ENCODE data around the gene CECR2. TPM values are rescaled to one million over a fixed set of nuclear protein-coding genes. Genes with fewer than 3 reads are reported as not detected.

The CECR2 gene
- total RNA-seq, 1 experiment from 2014 or later, result 111 TPM

DNA sequence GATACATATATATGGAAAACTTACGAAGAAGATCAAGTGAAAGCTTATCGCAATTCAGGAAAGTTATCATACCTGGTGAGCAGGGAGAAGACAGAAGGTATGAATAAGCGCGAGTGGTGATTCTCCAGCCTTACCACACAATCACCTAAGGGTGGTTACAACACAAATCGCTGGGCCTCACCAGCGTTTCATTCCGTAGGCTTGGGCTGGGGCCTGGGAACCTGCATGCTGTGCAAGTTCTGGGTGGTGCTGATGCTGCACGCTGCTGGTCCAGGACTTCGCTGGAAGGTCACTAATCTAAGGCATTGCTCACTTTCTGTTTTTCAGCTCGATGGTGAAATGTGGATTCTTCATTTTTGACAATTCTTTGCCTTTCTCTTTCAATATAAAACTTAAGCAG, 117.5 kb downstream of the CECR2 start:
- DNase-seq (ENCODE audit: low spot score) (no peak), ATAC-seq (no peak)
- no peaks in the 10 kb centered on the region for H3K9me3 Mint-ChIP-seq
- H3K36me3 Mint-ChIP-seq, result peaks cover 22% of the 10 kb centered on the region
- TF ChIP-seq, protein P1, sequence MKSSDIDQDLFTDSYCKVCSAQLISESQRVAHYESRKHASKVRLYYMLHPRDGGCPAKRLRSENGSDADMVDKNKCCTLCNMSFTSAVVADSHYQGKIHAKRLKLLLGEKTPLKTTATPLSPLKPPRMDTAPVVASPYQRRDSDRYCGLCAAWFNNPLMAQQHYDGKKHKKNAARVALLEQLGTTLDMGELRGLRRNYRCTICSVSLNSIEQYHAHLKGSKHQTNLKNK (CRISPR knock-in tag; IDR thresholded peaks at IDR 0.05), result no peak
- no peak for TF ChIP-seq JAZF1 (CRISPR knock-in tag; IDR thresholded peaks at IDR 0.05)
- TF ChIP-seq, protein P2, sequence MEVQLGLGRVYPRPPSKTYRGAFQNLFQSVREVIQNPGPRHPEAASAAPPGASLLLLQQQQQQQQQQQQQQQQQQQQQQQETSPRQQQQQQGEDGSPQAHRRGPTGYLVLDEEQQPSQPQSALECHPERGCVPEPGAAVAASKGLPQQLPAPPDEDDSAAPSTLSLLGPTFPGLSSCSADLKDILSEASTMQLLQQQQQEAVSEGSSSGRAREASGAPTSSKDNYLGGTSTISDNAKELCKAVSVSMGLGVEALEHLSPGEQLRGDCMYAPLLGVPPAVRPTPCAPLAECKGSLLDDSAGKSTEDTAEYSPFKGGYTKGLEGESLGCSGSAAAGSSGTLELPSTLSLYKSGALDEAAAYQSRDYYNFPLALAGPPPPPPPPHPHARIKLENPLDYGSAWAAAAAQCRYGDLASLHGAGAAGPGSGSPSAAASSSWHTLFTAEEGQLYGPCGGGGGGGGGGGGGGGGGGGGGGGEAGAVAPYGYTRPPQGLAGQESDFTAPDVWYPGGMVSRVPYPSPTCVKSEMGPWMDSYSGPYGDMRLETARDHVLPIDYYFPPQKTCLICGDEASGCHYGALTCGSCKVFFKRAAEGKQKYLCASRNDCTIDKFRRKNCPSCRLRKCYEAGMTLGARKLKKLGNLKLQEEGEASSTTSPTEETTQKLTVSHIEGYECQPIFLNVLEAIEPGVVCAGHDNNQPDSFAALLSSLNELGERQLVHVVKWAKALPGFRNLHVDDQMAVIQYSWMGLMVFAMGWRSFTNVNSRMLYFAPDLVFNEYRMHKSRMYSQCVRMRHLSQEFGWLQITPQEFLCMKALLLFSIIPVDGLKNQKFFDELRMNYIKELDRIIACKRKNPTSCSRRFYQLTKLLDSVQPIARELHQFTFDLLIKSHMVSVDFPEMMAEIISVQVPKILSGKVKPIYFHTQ (CRISPR knock-in tag; IDR thresholded peaks at IDR 0.05), result no peak
- no peak for TF ChIP-seq TCF7 (CRISPR knock-in tag; IDR thresholded peaks at IDR 0.05; ENCODE audit: low read depth)
- TF ChIP-seq ZNF396 (CRISPR knock-in tag; IDR thresholded peaks at IDR 0.05; ENCODE audit: borderline replicate concordance), result no peak
- TF ChIP-seq ZNF121 (CRISPR knock-in tag; IDR thresholded peaks at IDR 0.05), result no peak
- no peak for TF ChIP-seq MYBL2 (CRISPR knock-in tag; IDR thresholded peaks at IDR 0.05)
- TF ChIP-seq, protein P3, sequence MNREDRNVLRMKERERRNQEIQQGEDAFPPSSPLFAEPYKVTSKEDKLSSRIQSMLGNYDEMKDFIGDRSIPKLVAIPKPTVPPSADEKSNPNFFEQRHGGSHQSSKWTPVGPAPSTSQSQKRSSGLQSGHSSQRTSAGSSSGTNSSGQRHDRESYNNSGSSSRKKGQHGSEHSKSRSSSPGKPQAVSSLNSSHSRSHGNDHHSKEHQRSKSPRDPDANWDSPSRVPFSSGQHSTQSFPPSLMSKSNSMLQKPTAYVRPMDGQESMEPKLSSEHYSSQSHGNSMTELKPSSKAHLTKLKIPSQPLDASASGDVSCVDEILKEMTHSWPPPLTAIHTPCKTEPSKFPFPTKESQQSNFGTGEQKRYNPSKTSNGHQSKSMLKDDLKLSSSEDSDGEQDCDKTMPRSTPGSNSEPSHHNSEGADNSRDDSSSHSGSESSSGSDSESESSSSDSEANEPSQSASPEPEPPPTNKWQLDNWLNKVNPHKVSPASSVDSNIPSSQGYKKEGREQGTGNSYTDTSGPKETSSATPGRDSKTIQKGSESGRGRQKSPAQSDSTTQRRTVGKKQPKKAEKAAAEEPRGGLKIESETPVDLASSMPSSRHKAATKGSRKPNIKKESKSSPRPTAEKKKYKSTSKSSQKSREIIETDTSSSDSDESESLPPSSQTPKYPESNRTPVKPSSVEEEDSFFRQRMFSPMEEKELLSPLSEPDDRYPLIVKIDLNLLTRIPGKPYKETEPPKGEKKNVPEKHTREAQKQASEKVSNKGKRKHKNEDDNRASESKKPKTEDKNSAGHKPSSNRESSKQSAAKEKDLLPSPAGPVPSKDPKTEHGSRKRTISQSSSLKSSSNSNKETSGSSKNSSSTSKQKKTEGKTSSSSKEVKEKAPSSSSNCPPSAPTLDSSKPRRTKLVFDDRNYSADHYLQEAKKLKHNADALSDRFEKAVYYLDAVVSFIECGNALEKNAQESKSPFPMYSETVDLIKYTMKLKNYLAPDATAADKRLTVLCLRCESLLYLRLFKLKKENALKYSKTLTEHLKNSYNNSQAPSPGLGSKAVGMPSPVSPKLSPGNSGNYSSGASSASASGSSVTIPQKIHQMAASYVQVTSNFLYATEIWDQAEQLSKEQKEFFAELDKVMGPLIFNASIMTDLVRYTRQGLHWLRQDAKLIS (CRISPR knock-in tag; IDR thresholded peaks at IDR 0.05; ENCODE audit: borderline replicate concordance), result no peak
- no peak for TF ChIP-seq SMAD4 (CRISPR knock-in tag; IDR thresholded peaks at IDR 0.05)
- no peak for TF ChIP-seq OVOL2 (CRISPR knock-in tag; IDR thresholded peaks at IDR 0.05; ENCODE audit: borderline replicate concordance)
- TF ChIP-seq, protein P4, sequence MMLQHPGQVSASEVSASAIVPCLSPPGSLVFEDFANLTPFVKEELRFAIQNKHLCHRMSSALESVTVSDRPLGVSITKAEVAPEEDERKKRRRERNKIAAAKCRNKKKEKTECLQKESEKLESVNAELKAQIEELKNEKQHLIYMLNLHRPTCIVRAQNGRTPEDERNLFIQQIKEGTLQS (CRISPR knock-in tag; conservative IDR thresholded peaks at IDR 0.05), result no peak
- TF ChIP-seq, protein P5, sequence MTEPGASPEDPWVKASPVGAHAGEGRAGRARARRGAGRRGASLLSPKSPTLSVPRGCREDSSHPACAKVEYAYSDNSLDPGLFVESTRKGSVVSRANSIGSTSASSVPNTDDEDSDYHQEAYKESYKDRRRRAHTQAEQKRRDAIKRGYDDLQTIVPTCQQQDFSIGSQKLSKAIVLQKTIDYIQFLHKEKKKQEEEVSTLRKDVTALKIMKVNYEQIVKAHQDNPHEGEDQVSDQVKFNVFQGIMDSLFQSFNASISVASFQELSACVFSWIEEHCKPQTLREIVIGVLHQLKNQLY (CRISPR knock-in tag; IDR thresholded peaks at IDR 0.05), result no peak
- TF ChIP-seq NR3C1 (CRISPR knock-in tag; conservative IDR thresholded peaks at IDR 0.05; ENCODE audit: low read depth), result no peak
- no peak for TF ChIP-seq RELA (CRISPR knock-in tag; IDR thresholded peaks at IDR 0.05; ENCODE audit: borderline replicate concordance)
- no peak for TF ChIP-seq ELF4 (CRISPR knock-in tag; IDR thresholded peaks at IDR 0.05; ENCODE audit: low read depth)
- TF ChIP-seq, protein P6, sequence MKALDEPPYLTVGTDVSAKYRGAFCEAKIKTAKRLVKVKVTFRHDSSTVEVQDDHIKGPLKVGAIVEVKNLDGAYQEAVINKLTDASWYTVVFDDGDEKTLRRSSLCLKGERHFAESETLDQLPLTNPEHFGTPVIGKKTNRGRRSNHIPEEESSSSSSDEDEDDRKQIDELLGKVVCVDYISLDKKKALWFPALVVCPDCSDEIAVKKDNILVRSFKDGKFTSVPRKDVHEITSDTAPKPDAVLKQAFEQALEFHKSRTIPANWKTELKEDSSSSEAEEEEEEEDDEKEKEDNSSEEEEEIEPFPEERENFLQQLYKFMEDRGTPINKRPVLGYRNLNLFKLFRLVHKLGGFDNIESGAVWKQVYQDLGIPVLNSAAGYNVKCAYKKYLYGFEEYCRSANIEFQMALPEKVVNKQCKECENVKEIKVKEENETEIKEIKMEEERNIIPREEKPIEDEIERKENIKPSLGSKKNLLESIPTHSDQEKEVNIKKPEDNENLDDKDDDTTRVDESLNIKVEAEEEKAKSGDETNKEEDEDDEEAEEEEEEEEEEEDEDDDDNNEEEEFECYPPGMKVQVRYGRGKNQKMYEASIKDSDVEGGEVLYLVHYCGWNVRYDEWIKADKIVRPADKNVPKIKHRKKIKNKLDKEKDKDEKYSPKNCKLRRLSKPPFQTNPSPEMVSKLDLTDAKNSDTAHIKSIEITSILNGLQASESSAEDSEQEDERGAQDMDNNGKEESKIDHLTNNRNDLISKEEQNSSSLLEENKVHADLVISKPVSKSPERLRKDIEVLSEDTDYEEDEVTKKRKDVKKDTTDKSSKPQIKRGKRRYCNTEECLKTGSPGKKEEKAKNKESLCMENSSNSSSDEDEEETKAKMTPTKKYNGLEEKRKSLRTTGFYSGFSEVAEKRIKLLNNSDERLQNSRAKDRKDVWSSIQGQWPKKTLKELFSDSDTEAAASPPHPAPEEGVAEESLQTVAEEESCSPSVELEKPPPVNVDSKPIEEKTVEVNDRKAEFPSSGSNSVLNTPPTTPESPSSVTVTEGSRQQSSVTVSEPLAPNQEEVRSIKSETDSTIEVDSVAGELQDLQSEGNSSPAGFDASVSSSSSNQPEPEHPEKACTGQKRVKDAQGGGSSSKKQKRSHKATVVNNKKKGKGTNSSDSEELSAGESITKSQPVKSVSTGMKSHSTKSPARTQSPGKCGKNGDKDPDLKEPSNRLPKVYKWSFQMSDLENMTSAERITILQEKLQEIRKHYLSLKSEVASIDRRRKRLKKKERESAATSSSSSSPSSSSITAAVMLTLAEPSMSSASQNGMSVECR (CRISPR knock-in tag; IDR thresholded peaks at IDR 0.05; ENCODE audit: borderline replicate concordance), result no peak
- no peak for TF ChIP-seq SP1 (CRISPR knock-in tag; conservative IDR thresholded peaks at IDR 0.05)
- no peak for TF ChIP-seq ZNF138 (CRISPR knock-in tag; conservative IDR thresholded peaks at IDR 0.05)
- peak overlapping the region; percentile 64 for H3K27ac Mint-ChIP-seq
- ChIA-PET CTCF (interaction anchor here (0.6 to 3.4 kb wide), 3 partner anchors 202 to 315 kb away, joined by 3 to 12 read pairs (median 3); no protein-coding TSS in a partner anchor), POLR2A (no interaction called here)
- H3K4me3 Mint-ChIP-seq, result no peak overlapping the region
- peaks cover 40% of the 10 kb centered on the region for H3K4me1 Mint-ChIP-seq
- H3K27me3 Mint-ChIP-seq (ENCODE audit: low read depth), result no peaks in the 10 kb centered on the region

Data from WTC11 (cell line).